Stimulated activated CD4-positive, alpha-beta T cell treated with anti-CD3 and anti-CD28 coated beads, Interleukin-12 subunit alpha, Interleukin-12 subunit beta, amount 100 ng/mL, for 4 hours (primary cell): ENCODE measurements around the gene GBP4.

Source experiments
- DNase-seq: peaks from one replicate; pipeline ENCODE4 v3.0.0-alpha.2; 2020

Gene GBP4

DNA sequence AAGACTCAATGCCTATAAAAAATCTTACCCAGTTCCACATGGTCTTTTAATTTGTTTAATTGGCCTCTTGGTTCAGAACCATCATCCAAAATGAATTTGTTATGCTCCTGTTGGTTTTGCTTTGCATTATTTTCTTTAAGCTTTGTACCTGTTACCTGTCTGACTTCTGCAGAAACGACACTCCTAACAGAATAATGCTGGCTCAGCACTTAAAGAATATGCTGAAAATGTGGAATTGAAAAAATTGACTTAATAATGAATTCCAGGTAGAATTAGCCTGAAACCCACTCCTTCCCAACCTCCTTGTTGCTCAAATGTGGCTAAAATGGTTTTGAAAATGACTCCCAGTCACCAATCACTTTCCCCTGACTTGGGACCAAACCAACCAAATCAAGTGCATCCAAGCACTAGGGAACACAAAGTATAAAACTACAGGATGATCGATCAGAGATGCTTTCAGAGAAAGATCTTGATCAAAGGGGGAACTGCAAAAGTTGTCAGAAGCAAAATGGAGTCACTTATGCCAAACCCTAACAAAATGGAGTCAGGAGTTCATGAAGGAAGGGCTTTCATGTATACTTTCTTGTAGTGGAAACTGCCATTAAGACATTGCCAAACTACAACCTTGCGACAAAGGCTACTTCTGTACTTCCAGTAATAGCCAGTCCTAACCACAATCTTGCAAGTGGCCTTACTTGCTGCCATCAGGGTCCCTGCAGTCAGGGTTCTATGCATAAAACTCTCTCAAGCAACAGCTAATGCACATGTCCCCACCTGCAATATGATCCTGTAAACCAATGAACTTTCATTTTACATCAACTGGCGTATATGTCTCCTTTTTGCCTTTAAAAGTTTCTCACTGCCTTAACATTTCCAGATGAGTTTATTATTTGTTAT, 28.3 kb downstream of the GBP4 start:
- no peak for DNase-seq

DNA sequence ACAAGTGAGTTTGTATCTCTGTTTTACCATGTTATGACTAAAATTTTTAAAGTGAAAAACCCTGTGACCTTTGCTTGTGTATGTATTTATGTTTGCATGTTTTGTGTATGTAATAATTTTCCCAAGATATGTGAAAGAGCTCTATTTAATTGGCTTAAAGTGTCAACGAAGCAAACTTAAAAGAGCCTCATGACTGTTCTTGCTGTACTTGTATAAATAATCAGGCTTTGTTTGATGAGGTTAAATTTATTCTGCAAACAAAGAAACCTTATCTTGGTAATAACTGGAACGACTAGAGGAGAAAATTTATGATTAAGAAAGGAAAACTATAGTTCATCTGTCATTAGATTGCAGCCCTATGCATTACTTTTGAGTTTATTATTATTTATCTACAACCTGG, 29.6 kb downstream of the GBP4 start:
- DNase-seq = no peak

DNA sequence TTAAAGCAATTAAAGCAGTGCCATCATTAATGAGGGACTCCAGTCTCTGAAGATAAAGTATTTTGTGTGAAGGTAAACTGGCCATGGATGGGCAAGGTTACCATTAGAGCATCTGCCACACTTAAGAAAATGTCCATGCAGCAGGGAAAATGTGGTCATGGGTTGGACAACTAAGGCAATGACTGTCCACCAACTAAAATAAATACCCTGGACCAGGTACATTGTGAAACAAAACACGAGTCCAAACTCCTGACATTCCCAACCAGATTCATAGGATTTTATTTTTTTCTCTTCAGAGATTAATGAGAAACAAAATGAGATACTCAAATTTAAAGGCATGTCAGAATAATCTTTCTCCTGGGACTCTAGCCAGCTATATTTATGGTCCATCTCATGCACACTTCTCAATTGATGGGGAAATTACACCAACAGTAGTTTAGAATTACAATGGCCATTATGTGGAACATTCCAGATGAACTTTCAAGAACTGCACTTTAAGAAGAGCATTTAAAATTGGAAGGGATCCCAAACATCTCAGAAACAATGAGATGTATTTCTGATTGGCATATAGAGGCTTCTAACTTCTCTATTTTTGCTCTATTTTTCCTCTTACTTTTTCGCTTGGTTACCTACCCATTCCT, 31.0 kb downstream of the GBP4 start:
- no peak for DNase-seq

DNA sequence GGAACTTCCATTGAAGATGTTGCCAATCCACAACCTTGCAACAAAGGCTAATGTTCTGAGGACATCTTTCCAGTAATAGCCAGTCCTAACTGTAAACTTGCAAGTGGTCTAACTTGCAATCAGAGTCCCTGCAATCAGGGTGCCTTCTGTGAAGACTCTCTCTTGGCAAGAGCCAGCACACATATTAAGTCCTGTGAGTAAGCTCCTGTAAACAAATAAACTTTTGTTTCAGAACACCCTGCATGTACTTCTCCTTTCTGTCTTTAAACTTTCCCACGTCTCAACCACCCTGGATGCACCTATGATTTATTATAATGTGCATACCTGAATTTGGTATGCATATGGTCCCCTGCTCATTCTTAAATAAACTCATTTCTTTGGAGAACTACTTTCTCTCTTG, 32.0 kb downstream of the GBP4 start:
- DNase-seq = no peak

DNA sequence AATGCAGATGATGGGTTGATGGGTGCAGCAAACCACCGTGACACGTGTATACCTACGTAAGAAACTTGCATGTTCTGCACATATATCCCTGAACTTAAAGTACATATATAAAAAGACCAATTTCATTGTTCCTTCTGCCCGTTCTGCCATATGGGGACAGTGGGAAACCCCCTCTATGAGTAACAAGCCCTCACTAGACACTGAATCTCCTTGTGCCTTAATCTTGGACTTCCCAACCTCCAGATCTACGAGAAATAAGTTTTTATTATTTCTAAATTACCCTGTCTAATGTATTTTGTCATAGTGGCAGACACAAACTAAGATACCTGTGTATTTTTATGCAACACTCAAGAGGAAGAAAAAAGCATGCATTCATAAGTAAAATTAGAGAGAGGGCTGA, 32.9 kb downstream of the GBP4 start:
- no peak for DNase-seq

DNA sequence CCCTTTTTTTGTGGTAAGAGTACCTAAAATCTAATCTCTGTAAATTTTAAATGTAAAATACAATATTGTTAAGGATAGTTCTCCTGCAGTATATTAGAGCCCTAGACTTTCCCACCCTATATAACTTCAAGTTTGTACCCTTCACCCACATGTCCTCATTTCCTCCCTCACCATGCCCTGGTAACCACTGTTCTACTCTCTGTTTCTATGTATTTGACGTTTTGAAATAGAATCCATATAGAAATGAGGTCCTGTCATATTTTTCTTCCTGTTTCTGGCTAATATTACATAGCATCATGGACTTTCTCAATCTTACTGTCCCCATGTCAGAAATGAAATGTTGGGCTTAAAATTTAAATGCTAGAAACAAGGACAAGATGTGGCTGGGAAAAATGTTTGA, 47.7 kb downstream of the GBP4 start:
- no peak for DNase-seq

DNA sequence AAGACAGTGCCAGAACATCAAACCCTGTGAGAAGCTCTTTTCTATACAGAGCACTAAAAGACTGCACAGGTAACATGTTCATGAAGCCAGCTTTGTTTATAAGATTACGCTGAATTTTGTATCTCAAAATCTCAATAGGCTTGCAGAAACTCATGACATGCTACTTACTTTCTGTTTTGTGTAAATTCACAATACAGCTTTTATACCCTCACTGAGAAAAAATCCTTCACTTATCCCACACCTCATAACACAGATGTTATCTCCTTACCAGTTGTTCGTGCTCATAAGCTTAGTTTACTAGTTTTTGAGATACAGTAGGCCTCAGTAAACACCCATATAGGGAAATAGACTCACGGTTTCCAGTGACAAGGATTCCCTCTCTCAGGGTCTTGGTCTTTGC, 48.8 kb downstream of the GBP4 start:
- DNase-seq = no peak

DNA sequence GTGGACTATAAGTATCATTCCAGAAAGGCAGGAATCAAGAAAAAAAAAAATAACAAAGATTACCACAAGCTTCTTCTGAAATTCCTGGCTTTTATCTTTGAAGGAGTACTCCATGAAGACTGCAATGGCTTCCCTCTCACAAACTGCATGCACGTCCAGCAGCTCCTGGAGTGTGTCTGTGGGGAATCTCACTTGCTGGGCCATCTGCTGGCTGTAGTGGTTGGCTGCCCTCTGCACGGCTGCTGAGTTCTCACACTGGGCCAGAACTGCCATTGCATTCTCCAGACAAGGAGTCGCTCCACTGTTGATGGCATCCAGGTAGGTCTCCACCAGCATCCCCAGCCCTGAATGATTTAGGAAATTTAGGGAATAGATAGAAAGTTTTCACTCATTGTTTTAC, 49.5 kb downstream of the GBP4 start:
- DNase-seq = no peak

DNA sequence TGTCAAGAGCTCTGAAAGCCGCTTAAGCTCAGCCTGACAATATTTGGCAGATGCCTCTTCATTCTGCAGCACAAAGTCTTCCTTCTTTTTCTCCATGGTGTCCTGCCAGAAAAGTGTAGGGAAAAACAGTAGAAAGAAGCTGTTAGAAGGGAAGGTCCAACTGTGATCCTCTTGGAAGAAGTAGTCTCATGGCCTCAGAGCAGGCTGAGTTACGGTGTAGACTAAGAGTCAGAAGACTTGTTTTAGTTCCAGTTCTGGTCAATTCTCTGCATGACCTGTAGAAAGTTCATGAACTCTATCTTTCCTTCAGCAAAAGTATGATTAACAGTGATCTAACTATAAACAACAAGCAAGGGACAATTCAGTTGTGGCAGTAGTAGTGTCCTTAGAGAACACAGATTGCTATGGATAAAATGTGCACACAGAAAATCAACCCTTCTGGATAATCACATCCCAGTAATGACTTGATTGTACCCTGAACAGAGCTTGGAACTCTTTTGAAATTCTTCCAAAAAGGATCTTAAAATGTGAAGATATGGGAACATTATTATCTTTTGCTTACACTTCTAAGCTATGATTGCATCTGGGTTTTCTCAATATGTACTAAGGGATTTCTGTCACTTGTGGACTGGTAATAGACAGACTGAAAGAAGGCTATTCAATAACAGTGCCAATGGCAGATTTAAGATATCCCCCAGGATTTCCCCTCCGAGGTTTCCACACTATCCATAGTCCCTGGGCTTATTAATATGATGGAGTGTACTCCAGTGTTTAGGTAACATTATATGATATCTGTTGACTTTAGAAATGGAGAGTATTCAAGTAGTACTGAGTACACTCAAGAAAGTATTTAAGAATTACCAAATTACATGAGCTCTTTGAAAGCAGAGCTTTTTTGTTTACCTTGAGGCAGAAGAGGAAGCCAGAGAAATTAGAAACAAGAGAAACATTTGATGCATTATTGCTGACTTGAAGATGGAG, 50.8 kb downstream of the GBP4 start:
- no peak for DNase-seq

DNA sequence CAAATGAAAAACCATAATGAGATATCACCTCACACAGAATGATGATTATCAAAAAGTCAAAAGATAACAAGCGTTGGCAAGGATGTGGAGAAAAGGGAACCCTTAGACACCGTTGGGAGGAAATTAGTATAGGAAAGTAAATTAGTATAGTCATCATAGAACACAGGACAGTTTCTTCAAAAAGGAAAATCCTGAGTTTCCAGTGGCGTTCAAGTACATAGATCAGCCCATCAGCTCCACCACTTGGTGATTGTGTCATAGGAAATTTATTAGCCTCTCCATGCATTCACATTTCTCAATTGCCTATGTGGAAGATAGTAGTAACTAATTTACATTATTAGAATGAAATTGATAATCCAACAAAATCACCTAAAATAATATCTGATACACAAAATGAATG, 52.0 kb downstream of the GBP4 start:
- DNase-seq = no peak

DNA sequence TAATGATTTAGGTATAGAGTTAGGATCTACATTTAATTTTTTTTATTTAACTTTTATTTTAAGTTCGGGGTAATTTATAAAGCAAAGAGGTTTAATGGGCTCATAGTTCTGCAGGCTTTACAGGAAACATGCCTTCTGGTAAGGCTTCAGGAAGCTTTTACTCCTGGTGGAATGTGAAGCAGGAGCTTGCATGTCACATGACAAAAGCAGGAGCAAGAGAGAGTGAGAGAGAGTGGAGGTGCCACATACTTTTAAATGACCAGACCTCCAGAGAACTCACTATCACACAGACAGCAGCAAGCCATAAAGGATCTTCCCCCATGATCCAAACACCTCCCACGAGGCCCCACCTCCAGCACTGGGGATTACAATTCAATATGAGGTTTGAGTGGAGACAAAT, 55.3 kb downstream of the GBP4 start:
- DNase-seq = no peak

DNA sequence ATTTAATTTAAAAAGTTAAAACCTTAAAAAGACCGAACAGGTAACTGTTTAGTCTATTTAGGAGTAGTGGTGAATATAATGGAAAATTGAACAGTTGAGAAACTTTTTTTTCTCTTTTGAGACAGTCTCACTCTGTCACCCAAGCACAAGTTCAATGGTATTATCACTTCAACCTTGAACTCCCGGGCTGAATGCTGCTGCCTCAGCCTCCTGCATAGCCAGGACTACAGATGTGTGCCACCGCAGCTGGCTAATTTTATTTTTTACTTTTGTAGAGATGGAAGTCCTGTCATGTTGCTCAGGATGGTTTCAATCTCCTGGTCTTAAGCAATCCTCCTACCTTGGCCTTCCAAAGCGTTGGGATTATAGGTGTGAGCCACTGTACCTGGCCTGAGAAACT, 56.6 kb downstream of the GBP4 start:
- no peak for DNase-seq

DNA sequence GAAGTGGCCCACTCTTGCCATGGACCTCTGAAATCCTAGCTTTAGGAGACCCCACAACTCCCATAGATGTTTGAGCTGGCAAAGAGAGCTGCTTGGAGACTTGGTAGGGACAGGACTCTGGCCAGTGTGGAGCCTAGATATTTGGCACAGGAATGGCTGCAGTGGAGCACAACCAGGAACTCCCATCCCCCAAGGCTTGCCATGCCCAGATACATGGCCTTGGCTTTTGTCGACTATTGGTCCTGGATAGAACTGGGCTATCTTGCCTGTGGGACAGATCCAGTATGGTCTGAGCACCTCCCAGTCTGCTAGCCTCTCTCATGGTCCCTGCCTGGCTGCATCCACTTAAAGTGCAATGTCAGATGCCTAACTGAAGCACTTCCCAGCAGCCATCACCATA, 65.0 kb downstream of the GBP4 start:
- DNase-seq = no peak
